OCI-LY7 (cell line): Measurements from ENCODE around the gene MCM3. TPM values are rescaled to one million over a fixed set of nuclear protein-coding genes. Genes with fewer than 3 reads are reported as not detected.
A peak's percentile ranks its signal among the peaks of the same experiment; 100 is the strongest.

Experiments
- BruUV-seq: library from RNA; stranded (reverse); fragments of 400-500 nt; replicated peaks from 2 replicates; lab custom pipeline; 2021; lab: Mats Ljungman, UMichigan
- CTCF ChIA-PET: fragments of 300-600 bp; sonication (Branson Sonifier 250); formaldehyde crosslinking; loops from one replicate; lab custom pipeline; 2022; ENCODE audit warnings: antibody characterized with exemption; ENCODE audit not compliant: unreplicated experiment; lab: Charles Lee
- POLR2A ChIA-PET: fragments of 300-600 bp; sonication (Branson Sonifier 250); formaldehyde crosslinking; loops from one replicate; lab custom pipeline; 2022; ENCODE audit warnings: antibody characterized with exemption; lab: Charles Lee
- DNase-seq: peaks from one replicate; pipeline ENCODE4 v3.0.0-alpha.2; 2015; ENCODE audit warnings: low spot score
- H2AFZ ChIP-seq: fragments of 200-600 bp; sonication (generic), shearing (Covaris generic); 2 replicates; pipeline ENCODE4 v1.6.1; 2014; ENCODE audit warnings: mild to moderate bottlenecking, antibody characterized with exemption, low read length, moderate library complexity
- H3K27ac ChIP-seq: fragments of 200-600 bp; sonication (generic); 2 replicates; pipeline ENCODE4 v1.5.1; 2014; ENCODE audit warnings: mixed run types, low read depth, mild to moderate bottlenecking, moderate library complexity, low read length, inconsistent platforms; ENCODE audit not compliant: poor library complexity, severe bottlenecking
- H3K36me3 ChIP-seq: fragments of 200-600 bp; sonication (generic); 2 replicates; pipeline ENCODE4 v1.6.1; 2014; ENCODE audit warnings: mild to moderate bottlenecking, antibody characterized with exemption, low read length, moderate library complexity, mixed read lengths; ENCODE audit not compliant: insufficient read depth
- H3K4me1 ChIP-seq: fragments of 200-600 bp; sonication (generic); 2 replicates; pipeline ENCODE4 v1.5.1; 2014; ENCODE audit warnings: mild to moderate bottlenecking, low read length; ENCODE audit not compliant: insufficient read depth, poor library complexity, severe bottlenecking
- H3K4me2 ChIP-seq: fragments of 200-600 bp; sonication (generic); 2 replicates; pipeline ENCODE4 v1.6.1; 2014; ENCODE audit warnings: mild to moderate bottlenecking, low read length
- H3K4me3 ChIP-seq: fragments of 200-600 bp; sonication (generic); 2 replicates; pipeline ENCODE4 v1.5.1; 2014; ENCODE audit warnings: mild to moderate bottlenecking, low read depth, low read length; ENCODE audit not compliant: poor library complexity, severe bottlenecking
- H3K79me2 ChIP-seq: fragments of 200-600 bp; sonication (generic); 2 replicates; pipeline ENCODE4 v1.6.1; 2016; ENCODE audit warnings: low read depth, mild to moderate bottlenecking, low read length, moderate library complexity, mixed read lengths; ENCODE audit not compliant: insufficient read depth
- H3K9me2 ChIP-seq: fragments of 200-600 bp; sonication (generic); 2 replicates; pipeline ENCODE4 v1.6.1; 2016; ENCODE audit warnings: mild to moderate bottlenecking, low read length, mixed read lengths; ENCODE audit not compliant: insufficient read depth
- H3K9me3 ChIP-seq: fragments of 200-600 bp; sonication (generic); 2 replicates; pipeline ENCODE4 v1.6.1; 2014; ENCODE audit warnings: mild to moderate bottlenecking, mixed run types, low read length, mixed read lengths
- H4K20me1 ChIP-seq: fragments of 200-600 bp; sonication (generic); 2 replicates; pipeline ENCODE4 v1.6.1; 2014; ENCODE audit warnings: mild to moderate bottlenecking, antibody characterized with exemption, low read length, moderate library complexity, mixed read lengths; ENCODE audit not compliant: insufficient read depth
- EZH2phosphoT487 ChIP-seq: fragments of 200-600 bp; sonication (generic); IDR thresholded peaks from 2 replicates; pipeline ENCODE4 v1.6.1; 2018; ENCODE audit warnings: low read depth, borderline replicate concordance, mild to moderate bottlenecking, mixed run types, antibody characterized with exemption, low read length, moderate library complexity, mixed read lengths
- intact Hi-C: fragments of 100-400 bp; cut with micrococcal nuclease; formaldehyde crosslinking; loops from one replicate; pipeline ENCODE4 v1.10.0; 2022; ENCODE audit not compliant: unreplicated experiment
- total RNA-seq, 2 experiments: library from RNA; depleted of rRNA in 1 of 2; stranded (reverse); fragments of >200 nt in 1 of 2; shearing (Covaris generic) in 1 of 2; gene quantifications; 2 replicates each; pipeline ENCODE4 v1.2.3, GENCODE V29; 2014 to 2022
- TF ChIP-seq, protein P1 (sequence below): fragments of 200-600 bp; sonication (generic); conservative IDR thresholded peaks from 2 replicates; pipeline ENCODE4 v1.5.1; 2014; ENCODE audit warnings: mild to moderate bottlenecking, antibody characterized with exemption, low read length, moderate library complexity, mixed read lengths

The MCM3 gene
- total RNA-seq, 2 experiments from 2014 or later = 272 to 295 TPM

DNA sequence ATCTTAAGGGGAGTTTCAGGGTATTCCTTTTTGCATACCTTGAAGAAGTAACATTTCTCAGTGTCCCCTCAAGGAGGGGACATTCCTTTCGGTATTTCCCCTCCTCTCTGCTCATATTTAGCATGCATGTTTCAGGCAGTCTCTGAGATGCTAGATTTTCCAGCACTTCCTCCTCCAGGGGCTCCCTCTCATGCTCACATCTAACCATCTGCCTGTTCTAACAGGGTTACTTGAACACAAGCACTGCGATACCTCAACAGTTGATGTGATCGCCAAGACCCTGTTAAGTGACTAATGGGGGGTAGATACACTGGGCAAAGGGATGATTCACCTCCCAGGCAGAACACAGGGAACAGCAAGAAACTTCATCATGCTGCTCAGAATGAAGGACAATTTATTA lies 12.9 kb upstream of the MCM3 start:
- TF ChIP-seq EZH2phosphoT487 = no peak
- TF ChIP-seq, protein P1, sequence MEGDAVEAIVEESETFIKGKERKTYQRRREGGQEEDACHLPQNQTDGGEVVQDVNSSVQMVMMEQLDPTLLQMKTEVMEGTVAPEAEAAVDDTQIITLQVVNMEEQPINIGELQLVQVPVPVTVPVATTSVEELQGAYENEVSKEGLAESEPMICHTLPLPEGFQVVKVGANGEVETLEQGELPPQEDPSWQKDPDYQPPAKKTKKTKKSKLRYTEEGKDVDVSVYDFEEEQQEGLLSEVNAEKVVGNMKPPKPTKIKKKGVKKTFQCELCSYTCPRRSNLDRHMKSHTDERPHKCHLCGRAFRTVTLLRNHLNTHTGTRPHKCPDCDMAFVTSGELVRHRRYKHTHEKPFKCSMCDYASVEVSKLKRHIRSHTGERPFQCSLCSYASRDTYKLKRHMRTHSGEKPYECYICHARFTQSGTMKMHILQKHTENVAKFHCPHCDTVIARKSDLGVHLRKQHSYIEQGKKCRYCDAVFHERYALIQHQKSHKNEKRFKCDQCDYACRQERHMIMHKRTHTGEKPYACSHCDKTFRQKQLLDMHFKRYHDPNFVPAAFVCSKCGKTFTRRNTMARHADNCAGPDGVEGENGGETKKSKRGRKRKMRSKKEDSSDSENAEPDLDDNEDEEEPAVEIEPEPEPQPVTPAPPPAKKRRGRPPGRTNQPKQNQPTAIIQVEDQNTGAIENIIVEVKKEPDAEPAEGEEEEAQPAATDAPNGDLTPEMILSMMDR = no peak
- no peaks in the 10 kb centered on the region for H3K9me2 ChIP-seq
- intact Hi-C loops = no loop called here
- BruUV-seq = no TSS peak
- no peak for DNase-seq
- no peak overlapping the region for H3K4me3 ChIP-seq
- no peaks in the 10 kb centered on the region for H4K20me1 ChIP-seq
- peaks cover 30% of the 10 kb centered on the region for H3K36me3 ChIP-seq
- 0 out of 2 replicates have a peak overlapping the region, but pooled peaks have one; percentile 21 for H3K4me2 ChIP-seq
- H3K27ac ChIP-seq = no peak overlapping the region
- H3K4me1 ChIP-seq = peaks cover 30% of the 10 kb centered on the region
- ChIA-PET CTCF (no interaction called here), POLR2A (no interaction called here)
- H2AFZ ChIP-seq = 0 out of 2 replicates have a peak overlapping the region, but pooled peaks have one; percentile 14
- H3K79me2 ChIP-seq = no peaks in the 10 kb centered on the region; the same call in 1 of the 2 replicates
- H3K9me3 ChIP-seq = peaks cover 6% of the 10 kb centered on the region; the same call in 1 of the 2 replicates

GRCh38 chr6:52293067-52293466 lies 8.5 kb upstream of the MCM3 start:
- TF ChIP-seq EZH2phosphoT487 = no peak
- TF ChIP-seq, protein P1 = no peak
- H3K27ac ChIP-seq = peak overlapping the region; percentile 7
- H3K4me2 ChIP-seq = peak overlapping the region; percentile 42
- BruUV-seq = no TSS peak
- H3K9me2 ChIP-seq = no peaks in the 10 kb centered on the region
- ChIA-PET CTCF (no interaction called here), POLR2A (interaction anchor here (0.9 to 3.0 kb wide), 7 partner anchors 8 to 107 kb away, joined by 3 to 27 read pairs (median 4); partner anchors contain the start of genes MCM3 and PAQR8)
- H3K79me2 ChIP-seq = no peaks in the 10 kb centered on the region
- no peak overlapping the region for H3K4me3 ChIP-seq
- H4K20me1 ChIP-seq = no peaks in the 10 kb centered on the region
- H2AFZ ChIP-seq = no peak overlapping the region; the same call in 1 of the 2 replicates
- intact Hi-C loops = no loop called here
- peaks cover 32% of the 10 kb centered on the region for H3K4me1 ChIP-seq
- peaks cover 10% of the 10 kb centered on the region; the same call in 1 of the 2 replicates for H3K36me3 ChIP-seq
- DNase-seq = no peak
- peaks cover 6% of the 10 kb centered on the region; the same call in 1 of the 2 replicates for H3K9me3 ChIP-seq

DNA sequence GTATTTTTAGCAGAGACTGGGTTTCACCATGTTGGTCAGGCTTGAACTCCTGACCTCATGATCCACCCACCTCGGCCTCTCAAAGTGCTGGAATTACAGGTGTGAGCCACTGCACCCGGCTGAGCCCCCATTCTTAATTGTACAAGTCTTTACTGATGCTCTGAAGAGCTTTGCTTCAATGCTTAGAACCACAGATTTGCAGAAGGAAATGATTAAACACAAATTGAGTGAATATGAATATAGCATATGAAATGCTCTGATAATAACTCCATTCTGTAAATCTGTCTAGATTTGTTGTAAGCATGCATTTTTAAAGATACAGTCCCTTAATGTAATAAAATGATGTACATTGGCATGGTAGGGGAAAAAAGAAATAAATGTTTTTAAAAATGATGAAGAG lies 4.3 kb upstream of the MCM3 start:
- intact Hi-C loops = loop anchor here (5.0 kb wide), 1 partner anchor 288 kb away; the partner anchor contains the start of gene TRAM2
- H3K9me2 ChIP-seq = no peaks in the 10 kb centered on the region

More for the DNA sequence above, 4.3 kb upstream of the MCM3 start:
- no peaks in the 10 kb centered on the region for H3K9me3 ChIP-seq
- H2AFZ ChIP-seq = no peak overlapping the region
- CTCF ChIA-PET = no interaction called here
- no peak overlapping the region for H3K4me2 ChIP-seq
- no peak for DNase-seq
- no peak overlapping the region for H3K27ac ChIP-seq
- TF ChIP-seq, protein P1 = no peak
- no peak for TF ChIP-seq EZH2phosphoT487
- peaks cover 13% of the 10 kb centered on the region for H3K79me2 ChIP-seq
- peaks cover 37% of the 10 kb centered on the region for H3K4me1 ChIP-seq
- no peaks in the 10 kb centered on the region for H4K20me1 ChIP-seq
- H3K4me3 ChIP-seq = no peak overlapping the region
- POLR2A ChIA-PET = interaction anchor here (0.7 to 8.9 kb wide), 3 partner anchors 18 to 78 kb away, joined by 3 to 122 read pairs (median 3); no protein-coding TSS in a partner anchor
- peaks cover 5% of the 10 kb centered on the region for H3K36me3 ChIP-seq
- BruUV-seq = no TSS peak
